GM18505 (cell line): Measurements from ENCODE around the gene WNT3A.
A peak's percentile ranks its signal among the peaks of the same experiment; 100 is the strongest.

Source experiments
- ATAC-seq: cut with Tn5 transposase; IDR thresholded peaks from one replicate; pipeline ENCODE4 v1.9.1; 2021; ENCODE audit not compliant: unreplicated experiment
- POLR2A ChIP-seq: IDR thresholded peaks from 4 replicates; pipeline ENCODE4 v1.6.1; 2011; ENCODE audit warnings: borderline replicate concordance; ENCODE audit not compliant: insufficient read depth, insufficient read length; ENCODE audit errors: extremely low read depth

Gene WNT3A

GRCh38 chr1:228022571-228023293 lies 15.9 kb downstream of the WNT3A start:
- ATAC-seq, result no peak
- no peak for TF ChIP-seq POLR2A

DNA sequence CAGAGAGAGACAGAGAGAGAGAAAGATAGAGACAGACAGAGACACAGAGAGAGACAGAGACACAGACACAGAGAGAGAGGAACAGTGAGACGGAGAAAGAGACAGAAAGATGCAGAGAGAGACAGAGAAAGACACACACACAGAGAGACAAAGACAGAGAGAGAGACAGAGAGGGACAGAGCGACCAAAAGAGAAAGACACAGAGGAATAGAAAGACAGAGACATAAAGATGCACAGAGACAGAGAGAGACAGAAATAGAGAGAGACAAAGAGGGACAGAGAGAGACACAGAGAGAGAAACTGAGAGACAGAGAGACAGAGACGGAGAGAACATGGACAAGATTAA lies 16.5 kb downstream of the WNT3A start:
- no peak for TF ChIP-seq POLR2A
- ATAC-seq, result no peak

GRCh38 chr1:228029281-228029680 lies 22.5 kb downstream of the WNT3A start:
- ATAC-seq, result no peak
- no peak for TF ChIP-seq POLR2A

DNA sequence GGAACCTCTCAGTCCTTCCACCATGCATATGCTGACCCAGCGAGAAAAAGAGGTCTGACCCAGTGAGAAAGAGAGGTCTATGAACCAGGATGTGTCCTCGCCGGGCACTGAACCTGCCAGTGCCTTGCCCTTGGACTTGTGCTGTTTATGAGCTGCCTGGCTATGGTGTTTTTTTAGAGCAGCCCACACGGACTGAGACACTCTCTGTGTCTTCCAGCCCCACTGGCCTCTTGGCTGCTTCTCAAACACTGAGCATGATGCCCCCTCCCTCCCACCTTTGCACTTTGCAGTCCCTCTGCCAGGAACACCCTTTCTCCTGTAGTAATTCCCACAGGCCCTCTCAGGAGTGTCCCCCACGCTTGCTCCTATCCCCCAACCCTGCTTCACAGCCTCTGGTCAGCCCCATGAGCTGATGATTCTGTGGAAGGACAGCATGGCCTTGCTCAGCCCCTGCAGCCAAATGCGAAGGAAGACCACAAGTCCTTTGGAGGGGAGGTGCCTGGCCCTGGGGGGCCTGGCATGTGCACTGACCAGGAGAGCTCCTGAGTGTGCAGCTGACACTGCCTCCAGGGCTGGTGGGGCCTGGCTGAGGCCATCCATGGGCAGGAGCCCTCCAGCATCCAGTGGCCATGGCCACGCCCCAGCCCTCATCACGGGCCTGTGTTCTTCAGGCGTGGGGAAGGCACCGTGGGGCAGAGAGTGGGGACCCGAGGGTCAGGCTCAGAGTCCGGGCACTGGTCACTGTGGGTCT lies 23.8 kb downstream of the WNT3A start:
- no peak for TF ChIP-seq POLR2A
- no peak for ATAC-seq

DNA sequence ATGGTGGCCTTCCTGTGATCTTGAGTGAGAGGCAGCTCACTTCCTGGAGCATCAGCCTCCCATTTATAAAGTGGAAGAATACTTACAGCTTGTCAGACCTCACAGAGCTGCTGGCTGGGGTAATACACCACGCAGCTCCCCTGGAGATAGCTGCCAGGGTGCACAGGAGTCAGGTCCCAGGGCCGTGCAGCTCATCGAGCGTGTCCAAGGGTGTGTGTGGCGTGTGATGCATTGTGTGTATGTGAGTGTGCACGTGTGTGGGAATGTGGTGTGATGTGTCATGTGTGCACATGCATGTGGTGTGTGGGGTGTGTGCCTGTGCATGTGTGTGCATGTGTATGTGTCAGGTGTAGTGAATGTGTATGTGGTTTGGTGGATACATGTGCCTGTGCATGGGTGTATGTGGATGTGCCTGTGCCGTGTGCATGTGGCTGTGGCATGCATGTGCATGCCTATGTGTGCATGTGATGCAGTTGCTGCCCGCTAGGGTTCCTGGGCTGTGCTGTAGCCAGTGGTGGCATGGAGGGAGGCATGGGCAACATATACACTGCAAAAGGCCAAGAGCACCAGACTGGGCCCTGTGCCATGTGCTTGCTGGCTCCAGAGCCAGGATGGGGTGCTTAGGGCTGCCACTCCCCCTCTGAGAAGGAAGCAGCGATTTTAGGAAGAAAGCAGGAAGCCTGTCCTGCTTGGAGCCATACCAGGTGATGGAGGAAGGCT lies 24.6 kb downstream of the WNT3A start:
- TF ChIP-seq POLR2A, result no peak
- no peak for ATAC-seq

DNA sequence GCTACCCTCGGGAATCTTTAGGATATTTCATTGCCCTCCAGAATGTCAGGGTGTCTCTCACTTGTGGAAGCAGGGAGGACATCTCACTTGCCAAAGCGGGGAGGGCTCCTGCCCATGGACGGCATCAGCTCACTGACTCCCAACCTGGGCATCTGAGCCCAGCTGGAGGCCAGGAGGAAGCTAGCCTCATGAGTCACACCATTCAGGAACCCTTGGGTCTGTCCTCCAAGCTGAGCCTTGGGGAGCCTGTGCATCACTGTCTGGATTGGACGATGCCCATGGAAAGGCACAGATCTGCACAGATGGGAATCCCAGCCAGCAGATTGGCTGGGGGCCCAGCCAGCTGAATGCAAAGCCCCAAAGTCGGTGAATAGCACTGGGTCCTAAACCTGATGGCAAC lies 25.2 kb downstream of the WNT3A start:
- no peak for ATAC-seq
- TF ChIP-seq POLR2A, result no peak

GRCh38 chr1:228033376-228033775 lies 26.6 kb downstream of the WNT3A start:
- no peak for ATAC-seq
- no peak for TF ChIP-seq POLR2A

GRCh38 chr1:228034954-228035837 lies 28.4 kb downstream of the WNT3A start:
- no peak for ATAC-seq
- TF ChIP-seq POLR2A, result no peak

GRCh38 chr1:228035844-228036243 lies 29.0 kb downstream of the WNT3A start:
- ATAC-seq, result no peak
- TF ChIP-seq POLR2A, result no peak

DNA sequence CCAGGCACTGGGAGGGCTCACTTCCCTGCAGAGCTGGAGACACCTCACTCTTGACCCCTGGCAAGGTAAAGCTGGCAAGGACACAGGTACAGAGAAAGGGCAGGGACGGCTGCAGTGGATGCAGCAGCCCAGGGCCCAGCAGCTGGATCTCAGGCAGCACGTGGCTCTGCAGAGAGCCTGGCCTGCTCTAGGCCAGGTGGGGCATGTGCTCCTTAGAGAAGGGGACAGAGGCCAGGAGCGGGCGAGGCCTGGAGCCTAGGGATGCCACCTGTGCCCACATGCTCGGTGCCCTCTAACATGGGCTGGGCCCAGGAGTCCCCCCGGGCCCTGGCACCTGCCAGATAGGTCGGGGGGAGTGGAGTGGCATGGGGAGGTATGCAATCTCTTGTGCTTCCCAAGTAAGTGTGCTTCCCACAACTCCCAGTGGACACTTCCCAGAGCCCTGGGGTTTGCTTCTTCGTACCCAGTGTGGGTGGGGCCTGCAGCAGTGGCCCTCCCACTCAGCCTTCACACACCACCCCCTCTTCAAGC lies 30.0 kb downstream of the WNT3A start:
- TF ChIP-seq POLR2A, result no peak
- no peak for ATAC-seq

- peak; percentile 79 for ATAC-seq
- TF ChIP-seq POLR2A, result no peak
Measured at GRCh38 chr1:228037401-228038386, 30.9 kb downstream of the WNT3A start.
